ENCODE data around the gene MDGA2.

MDGA2 gene

DNA sequence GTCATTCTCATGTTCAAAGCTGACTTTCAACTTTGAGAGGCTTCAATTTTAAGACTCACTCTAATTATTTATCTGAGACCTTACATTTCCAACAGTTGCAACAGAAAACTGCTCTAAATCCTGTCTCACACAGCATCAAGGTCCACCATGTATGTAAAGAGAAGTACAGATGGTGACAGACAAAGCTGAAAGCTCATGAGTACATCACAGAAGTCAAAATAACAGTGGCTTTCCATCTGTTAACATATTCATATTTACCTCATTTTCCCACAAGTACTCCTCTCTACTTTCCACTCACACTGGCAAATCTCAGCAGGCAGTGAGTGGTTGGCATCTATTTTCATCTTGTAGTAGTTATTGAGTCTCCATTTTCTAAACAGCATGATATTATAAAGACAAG, 192.0 kb downstream of the MDGA2 start:
- no peak for DNase-seq

DNA sequence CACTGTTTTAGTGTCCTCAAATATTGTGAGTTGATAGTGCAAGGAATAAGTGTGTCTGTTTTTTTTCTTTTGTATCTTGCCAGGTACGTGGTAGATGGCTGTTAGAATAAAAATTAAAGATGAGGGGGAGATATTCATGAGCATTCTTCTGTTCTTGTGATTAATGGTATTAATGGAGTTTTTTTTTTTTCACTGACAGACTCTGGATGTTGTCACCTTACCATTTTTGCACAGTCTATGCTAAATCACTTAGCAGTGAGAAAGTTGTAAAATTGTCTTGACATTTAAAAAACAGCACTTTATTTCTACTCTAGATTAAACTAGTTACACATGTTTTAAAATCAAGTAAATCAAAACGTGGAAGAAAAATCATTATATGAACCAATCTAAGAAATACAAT, 204.3 kb downstream of the MDGA2 start:
- DNase-seq, result no peak

DNA sequence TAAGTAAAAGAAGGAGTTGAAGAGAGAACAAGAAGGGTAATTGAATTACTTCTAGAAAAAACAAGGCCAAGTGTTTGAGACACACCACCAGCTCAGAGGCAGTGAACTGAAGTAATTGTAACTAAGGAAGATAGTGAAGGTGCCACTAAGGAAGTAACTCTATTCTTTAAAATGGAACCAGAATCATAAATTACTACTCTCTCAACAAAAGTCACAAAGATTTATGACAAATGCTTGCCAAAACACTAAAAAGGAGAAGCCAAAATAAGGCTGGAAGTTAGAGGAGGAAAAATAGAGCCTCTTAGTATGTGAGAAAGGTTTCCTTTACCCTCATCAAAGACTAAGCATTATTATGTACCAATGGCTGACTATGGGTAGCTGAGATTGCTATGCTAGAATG, 208.5 kb downstream of the MDGA2 start:
- no peak for DNase-seq

DNA sequence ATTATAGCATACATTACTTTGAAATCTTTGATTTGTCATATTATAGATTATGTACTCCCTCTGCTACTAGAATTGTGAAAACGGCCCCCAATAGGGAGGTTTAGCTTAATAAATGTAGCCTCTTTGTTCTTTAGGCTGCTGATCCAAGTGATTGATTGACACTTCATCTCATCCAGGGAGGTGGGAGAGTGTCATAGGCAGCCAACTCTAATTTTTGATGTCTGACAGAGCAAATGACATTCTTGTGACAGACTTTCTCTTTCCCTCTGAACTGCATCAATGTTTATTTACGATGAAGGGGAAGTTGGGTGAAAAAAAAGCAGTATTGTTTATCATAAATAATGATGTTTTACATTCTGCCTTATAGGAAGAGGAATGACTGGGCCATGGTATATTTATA, 221.4 kb downstream of the MDGA2 start:
- no peak for DNase-seq

DNA sequence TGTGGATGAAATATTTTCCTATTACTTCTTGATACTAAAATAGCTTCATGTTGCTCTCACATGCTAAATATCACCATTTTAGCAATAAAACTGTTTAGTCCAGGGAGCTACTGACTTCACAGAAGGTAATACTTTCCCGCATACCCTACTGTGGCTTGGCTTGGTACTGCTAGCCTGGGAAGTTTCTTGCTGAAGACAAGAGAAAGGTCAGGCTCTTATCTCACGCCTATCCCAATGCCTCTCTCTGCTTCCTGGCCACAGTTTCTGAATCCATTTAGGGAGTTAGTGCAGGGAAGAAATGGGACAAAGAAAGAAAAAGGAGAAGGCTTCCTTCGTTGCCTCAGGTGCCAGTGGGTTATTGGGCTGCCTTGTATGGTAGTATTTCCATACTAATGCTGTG, 228.3 kb downstream of the MDGA2 start:
- no peak for DNase-seq

DNA sequence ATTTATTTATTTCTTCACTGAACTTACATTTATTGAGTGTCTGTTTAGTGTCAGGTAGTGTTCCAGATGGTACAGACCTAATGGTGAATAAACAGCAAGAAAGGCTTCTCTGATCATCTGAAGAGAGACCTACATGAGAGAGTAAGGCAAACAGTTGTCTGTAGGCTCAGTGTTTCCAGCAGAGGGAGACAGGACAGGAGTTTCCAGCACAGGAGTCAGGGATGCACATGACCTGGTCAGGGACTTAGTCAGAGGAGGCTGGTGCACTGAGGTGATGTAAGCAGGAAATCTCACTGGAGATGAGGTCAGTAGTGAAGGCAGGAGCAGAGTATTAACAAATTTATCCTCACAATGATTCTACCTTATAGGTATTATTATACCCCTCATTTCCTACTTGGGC, 233.2 kb downstream of the MDGA2 start:
- DNase-seq, result no peak

DNA sequence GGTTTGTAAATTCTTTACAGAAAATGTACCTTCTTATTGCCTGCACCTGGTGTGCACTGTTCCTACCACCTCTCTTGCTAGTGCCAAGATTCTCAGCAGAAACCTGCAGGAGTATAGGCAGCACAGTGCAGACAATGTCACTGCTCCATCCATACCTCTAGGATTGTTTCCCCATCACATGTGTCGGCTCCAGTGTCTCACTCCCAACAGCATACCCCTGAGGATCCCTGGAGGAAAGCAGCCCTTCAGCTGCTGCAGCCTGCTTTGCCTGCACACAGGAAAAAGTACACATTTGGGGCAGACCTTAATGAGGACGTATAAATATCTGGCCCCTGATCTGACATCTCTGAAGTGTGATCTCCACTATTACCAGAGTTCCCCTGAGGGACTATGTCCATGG, 235.5 kb downstream of the MDGA2 start:
- no peak for DNase-seq

DNA sequence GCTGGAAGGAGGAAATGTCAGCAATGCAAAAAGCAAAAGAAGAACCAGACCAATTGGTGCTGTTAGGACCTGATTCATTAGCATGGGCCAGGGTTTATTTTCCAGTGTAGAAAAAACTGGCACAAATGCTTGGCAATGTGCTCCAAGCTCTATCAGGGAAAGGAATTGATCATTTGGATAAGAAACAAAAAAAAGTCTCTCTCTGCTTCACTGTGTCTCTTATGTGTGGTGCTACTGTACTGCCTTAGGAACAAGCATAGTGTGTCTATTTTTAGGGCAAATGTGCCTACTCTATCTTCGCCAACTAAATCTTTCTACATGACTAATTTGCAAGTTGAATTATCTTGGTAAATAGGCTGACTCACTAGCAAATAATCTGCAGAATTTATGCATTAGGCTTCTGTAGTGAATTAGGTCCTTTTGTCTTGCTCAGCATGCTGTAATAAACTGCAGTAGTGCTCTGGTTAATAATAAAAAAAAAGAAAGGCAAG, 236.7 kb downstream of the MDGA2 start:
- DNase-seq, result no peak

DNA sequence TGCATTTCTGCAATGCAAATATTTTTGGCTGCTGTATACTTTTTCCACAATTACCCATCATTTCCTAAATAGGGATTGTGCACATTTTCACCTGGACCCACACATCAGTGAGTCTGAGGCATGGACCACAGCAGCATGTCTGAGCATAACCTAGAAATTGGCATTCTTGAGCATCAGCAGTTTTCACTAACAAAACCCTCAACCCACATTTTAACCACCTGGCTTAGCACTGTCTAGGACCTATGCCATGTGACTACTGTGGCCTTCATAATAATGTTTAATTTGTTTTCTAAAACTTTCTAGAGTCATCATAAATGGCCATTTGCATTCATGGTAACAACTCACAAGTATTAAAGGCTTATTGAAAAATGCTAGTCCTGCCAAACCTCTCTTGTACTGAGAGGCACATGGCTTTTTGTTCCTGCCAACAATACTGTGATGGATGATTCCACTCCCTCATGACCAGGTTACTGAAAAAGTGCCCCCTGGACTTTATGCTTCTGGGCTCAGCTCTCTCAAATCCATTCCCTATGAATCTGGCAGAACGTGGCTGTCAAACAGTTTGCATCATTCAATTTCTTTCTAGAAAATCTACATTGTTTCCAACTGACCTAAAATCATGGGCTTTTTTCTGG, 240.0 kb downstream of the MDGA2 start:
- no peak for DNase-seq

DNA sequence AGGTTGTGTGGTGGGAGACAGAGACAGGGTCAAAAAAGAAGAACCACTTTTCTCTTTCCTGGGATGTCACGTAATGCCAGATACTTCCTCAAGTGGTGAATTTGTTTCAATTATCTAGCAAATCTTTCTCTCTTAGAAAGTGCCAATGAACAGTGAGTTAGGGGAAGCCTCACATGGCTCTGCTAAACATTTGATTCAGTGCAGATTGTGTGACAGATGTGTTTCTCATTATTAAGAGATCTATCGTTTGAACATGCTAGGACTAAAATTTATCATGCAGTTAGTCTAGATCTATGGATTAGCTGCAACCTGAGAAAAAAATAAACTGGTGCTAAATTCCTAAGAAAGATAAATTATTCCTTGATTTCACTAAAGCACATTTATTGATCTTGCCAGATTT, 247.8 kb downstream of the MDGA2 start:
- no peak for DNase-seq

DNA sequence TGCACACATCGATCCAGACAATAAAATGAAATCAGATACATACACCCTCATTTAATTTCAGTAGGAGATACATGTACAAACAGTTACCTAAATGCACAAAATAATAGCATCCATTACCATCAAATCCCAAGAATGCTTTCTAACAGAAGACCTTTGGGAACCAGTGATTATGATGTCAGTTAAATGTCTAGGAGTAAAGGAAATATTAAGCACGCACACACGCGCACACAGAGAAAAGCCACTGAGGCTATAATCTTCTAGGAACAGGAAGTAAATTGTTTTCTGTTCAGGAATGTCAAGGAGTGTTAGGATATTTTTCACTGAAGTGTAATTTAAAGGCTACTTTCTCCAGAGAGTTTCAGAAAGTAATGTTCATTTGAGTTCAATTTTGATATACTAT, 250.1 kb downstream of the MDGA2 start:
- no peak for DNase-seq

DNA sequence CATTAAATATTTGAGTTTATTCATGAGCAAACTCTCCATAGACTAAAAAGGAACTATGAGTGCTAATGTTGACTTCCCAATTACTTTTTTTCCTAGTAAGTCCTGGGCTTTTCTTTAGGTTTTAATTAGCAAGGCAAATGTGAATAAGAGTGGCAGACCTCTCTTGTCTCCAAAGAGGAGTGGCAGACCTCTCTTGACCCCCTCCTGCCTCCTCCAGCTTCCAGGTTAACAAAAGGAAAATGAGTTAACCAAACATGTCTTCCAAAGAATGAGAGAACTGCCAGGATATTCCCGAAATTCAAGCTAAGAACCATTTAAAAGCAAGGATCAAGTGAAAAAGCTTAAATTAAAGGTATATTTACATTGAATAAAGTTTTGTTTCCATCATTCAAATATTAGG, 253.2 kb downstream of the MDGA2 start:
- no peak for DNase-seq

DNA sequence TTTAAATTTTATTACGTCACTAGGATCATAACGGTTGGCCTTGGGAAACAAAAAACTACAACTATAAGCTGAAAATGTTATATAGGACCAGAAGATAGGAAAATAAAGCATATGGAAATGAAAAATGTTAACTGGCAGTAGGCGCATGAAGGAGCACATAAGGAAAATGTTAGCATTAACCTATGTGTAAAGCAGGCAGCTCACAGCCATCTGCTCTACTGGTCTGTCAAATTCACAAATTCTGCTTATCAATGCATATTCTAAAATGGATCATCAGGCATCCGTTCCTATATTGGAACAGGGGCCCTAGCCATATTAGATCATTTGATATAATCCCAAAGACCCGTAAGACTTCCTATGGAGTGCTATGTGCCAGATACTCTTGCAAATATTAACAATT, 263.9 kb downstream of the MDGA2 start:
- DNase-seq, result no peak

DNA sequence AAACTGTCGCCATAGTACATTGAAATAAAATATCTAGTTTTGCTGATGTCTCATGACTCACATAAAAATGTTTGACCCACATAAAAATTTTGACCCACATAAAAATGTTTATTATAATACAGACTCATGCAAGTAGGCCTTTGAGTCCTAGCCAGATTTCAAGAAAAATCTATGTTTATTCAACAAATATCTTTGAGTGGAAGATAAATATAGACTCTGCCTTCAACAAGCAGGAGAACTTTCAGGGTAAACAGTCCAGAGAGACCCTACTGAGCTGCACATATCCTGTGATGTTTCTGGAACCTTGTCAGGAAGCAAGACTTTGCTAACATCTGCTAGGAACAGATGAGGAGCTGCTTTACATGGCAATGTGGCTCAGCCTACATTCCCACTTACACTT, 283.1 kb downstream of the MDGA2 start:
- no peak for DNase-seq

DNA sequence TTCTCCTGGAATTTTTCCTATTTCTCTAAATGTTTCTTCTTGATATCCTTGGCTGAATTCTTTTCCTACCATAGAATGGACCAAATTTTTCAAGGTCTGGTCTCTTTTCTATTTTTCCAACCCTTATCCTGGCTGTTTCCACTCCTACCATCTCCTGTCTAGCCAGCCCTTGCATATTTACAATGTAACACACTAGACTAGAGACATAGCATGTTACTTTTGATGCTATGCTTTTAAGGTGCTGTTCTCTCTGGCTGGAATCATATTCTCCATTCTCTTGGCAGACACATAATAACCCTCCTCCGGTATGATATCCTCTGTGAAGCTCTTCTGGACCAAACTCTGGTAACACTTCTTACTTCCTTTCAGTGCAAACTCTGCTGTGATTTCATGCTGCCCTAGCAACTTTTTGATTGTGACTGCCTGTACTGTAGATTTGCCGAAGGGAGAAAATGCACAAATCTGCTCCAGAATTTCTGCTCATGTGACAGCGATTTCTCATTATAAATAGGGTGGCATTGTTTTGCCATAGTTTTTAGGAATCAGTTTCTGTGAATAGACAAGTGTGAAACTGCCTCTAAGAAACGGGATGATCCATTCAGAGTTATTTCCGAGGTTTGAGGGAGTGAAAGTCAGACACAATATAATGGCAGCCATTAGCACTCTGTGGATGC, 284.4 kb downstream of the MDGA2 start:
- DNase-seq, result no peak

DNA sequence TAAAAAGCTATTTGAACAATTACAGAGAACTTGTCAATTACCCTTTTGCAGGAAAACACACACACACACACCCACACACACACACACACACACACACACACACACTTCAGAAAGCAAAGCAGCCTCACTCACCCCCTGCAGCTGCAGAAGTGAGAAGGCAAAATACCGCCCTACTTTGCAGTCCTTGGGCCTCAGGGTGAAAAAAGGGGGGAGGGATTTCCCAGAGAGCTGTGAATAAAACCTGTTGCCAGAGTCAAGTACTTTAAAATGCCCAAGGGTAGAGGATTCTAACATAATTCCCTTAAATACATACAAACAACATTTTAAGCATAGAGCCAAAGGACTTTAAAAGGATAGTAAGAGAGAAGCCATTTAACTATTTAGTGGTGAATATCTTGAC, 285.9 kb downstream of the MDGA2 start:
- DNase-seq, result no peak

DNA sequence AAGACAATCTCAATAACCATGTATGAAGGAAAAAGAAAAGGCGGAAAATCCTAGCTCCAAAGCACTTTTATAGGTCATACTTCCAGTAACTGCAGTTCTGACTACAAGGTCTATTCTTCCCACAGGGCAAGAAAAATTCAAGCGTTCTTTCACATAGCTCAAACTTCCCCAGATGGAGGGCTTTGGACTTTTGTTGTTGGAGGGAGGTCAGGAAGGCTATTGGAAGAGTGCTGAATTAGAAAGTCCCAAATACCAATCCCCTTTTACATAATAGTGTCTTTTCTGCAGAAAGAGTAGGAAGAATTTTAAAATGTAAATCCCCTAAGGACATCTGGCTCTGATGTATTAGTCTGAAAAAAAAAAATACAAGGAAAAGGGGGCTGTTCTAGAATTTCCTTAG, 309.4 kb downstream of the MDGA2 start:
- no peak for DNase-seq

DNA sequence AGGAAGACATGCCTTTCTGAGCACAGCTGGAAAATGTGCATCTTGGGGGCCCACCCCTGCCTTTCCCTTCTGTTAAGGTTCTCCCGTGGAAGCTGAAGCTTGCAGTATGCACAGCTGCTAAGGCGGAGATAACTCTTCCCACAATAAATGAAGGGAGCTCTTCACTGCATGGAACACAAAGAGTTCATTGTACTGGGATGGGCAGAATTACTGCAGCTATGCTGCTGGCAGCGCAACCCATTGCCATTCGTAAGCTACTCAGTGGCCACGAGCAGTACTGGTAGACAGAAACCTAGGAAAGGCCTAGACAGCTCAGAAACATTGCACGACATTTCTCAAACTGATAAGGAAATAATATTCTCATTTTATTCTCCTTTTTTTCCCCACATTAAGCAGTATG, 310.2 kb downstream of the MDGA2 start:
- no peak for DNase-seq

DNA sequence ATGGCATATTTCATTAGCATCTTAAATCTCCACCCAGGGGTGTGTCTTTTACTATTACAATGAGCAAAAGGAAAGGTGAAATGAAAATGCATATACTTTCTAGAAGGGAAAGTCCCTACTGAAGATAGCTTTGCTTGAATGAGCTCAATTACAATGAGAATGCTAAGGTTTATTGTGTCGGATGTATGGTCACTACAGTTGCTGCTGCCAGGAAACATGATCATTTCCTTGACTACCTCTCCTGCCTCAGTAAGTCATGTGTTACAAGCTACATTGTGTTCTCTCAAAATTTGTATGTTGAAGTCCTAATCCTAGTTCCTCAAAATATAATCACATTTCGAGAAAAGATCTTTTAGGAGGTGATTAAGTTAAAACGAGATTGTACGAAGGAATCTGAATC, 322.2 kb downstream of the MDGA2 start:
- no peak for DNase-seq

DNA sequence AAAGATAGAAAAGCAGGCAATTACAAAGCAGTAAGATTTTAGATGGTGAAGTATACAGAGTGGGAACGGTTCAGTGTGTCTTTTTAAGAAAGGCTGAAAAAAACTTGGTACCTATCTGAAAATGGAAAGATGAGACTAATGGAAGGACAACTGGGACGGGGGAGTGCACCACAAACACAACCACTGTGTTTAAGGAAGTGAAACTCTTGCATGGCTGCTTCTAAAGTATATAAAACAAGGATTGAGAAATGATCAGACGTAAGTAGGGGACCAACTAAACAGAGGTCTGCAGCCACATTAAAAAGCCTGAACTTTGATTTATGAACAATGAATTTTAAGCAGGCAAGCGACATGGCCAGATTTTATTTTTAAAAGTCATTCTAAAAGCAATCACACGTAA, 328.6 kb downstream of the MDGA2 start:
- DNase-seq, result no peak

DNA sequence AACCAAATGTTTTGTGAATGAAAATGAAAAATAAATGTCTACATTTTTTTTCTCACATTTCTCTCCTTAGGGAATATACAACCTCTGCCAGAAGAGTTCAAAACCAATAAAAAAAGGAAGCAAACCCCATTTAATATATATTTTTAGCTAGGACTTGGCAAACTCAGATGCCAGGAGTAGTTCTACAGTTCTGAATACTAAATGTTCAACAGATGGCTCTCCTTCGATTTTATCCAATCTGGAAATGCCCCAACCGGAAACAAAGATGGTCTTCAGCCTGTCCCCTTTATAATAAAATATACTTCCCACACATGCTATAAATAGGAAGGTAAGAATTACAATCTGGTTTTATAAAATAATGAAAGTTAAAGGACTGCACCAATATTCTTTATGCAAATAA, 330.4 kb downstream of the MDGA2 start:
- DNase-seq, result no peak

DNA sequence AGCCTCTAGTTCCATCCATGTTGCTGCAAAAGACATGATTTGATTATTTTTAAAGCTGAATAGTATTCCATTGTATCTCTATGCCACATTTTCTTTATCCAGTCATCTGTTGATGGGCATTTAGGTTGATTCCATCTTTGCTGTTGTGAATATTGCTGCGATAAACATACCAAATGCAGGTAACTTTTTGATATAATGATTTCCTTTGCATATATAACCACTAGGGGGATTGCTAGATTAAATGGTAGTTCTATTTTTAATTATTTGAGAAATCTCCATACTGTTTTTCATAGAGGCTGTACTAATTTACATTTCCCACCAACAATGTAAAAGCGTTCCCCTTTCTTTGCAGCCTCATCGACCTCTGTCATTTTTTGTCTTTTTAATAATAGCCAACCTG, 342.5 kb downstream of the MDGA2 start:
- DNase-seq, result no peak

DNA sequence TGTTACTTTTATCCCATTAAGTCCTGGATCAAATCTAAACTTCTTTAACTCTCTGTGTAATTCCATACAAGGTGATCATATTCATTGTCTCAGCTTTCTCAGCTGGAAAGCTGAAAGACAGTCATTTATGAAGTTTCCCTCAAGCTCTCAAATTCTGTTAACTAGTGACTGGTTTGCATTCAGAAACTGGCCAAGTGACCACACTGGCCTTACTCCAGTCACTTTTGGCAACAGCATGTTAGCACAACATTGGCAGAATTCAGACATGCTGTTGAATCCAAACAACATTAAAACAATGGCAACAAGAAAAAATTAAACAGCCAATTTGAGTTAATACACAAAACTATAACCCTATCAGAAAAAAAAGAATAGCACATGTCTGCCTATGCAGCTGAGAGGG, 343.3 kb downstream of the MDGA2 start:
- no peak for DNase-seq

DNA sequence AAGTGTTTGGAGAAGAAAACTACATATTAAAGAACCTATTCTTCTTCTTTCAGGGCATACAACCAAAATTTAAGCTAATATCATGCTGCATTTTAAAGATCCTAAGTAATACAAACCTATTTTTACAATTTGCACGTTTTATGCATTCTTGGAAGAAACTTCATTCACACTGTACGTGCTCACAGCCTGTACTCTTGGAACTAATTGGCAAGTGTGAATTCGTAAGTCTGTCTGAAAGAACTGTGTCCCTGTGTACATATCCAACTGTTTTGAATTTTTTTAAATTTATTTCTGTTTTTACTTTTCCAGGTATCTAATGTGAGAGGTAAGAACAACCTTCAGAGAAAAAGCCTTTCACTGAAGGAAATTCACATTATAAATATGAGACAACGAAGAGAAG, 347.0 kb downstream of the MDGA2 start:
- no peak for DNase-seq

DNA sequence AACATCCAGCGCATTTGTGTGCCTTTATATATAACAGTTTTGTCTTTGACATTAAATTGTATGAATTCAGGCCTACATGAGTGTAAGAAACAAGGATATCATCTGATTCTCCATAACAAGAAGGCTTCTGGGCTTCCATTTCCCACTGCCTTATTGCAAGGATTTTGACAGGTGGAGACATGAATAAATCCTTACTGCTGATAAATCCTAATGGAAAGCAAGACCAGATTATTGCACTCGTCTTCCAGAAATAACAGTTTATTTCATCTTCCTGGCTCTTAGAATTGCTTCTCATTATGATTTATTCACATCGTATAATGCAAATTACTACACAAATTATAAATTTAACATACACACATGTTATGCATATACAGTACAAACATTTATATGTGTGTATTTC, 348.1 kb downstream of the MDGA2 start:
- DNase-seq, result no peak
